ENCODE results near the gene IMPA2.

GRCh38 chr18:11995445-11996189, 14.3 kb downstream of the IMPA2 start:
- peak; percentile 80 to 84 (median 84) for TF ChIP-seq CTCF (IDR thresholded peaks at IDR 0.05)
- no peak for TF ChIP-seq POLR2A (IDR thresholded peaks at IDR 0.05)

Data from right lobe of liver (tissue), 4 donors.